ENCODE results near the gene TUBB2B.

TUBB2B gene

DNA sequence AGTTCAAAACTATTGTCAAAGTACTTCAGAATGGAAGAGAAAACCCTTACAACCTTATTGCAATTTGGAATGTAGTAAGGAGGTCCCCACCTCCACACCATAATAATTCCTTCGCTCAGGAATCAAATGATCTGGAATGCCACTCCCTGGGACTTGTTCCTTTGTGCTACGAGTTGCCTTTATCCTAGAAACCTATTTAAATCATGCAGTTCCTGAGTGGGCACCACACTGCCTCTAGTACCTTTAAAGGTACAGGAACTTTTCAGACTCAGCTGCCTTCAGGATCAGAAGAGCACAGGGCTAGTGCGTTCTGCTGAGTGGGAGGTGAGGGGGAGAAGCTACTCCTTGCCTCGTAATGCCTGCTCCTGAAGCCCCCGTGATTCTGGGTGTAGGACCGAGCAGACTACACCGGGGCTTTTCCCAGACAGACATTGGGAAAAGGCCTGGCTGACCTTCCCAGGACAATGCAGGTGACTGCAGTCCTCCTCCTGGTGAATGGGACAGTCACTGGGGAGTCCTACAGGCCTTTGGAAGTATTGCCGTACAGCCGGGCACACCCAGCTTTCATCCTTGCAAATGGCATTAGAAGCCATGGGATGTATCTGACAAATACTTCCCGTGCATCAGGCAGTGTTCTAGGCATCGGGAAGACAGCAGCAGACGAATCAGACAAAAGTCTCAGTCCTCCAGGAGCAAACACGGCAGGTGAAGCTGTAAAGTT lies 11.8 kb upstream of the TUBB2B start:
- no peak overlapping the region for H3K4me3 ChIP-seq (ENCODE audit: low read length)
- TF ChIP-seq, protein P1, sequence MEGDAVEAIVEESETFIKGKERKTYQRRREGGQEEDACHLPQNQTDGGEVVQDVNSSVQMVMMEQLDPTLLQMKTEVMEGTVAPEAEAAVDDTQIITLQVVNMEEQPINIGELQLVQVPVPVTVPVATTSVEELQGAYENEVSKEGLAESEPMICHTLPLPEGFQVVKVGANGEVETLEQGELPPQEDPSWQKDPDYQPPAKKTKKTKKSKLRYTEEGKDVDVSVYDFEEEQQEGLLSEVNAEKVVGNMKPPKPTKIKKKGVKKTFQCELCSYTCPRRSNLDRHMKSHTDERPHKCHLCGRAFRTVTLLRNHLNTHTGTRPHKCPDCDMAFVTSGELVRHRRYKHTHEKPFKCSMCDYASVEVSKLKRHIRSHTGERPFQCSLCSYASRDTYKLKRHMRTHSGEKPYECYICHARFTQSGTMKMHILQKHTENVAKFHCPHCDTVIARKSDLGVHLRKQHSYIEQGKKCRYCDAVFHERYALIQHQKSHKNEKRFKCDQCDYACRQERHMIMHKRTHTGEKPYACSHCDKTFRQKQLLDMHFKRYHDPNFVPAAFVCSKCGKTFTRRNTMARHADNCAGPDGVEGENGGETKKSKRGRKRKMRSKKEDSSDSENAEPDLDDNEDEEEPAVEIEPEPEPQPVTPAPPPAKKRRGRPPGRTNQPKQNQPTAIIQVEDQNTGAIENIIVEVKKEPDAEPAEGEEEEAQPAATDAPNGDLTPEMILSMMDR (conservative IDR thresholded peaks at IDR 0.05; ENCODE audit: low read length): peak; percentile 14; the same call in 1 of the 2 replicates
- no peak for DNase-seq (ENCODE audit: low read depth)

GRCh38 chr6:3237761-3238662 lies 10.6 kb upstream of the TUBB2B start:
- peak; percentile 26 for DNase-seq (ENCODE audit: low read depth)
- no peak overlapping the region for H3K4me3 ChIP-seq (ENCODE audit: low read length)

GRCh38 chr6:3236005-3236404 lies 8.6 kb upstream of the TUBB2B start:
- TF ChIP-seq, protein P1 (conservative IDR thresholded peaks at IDR 0.05; ENCODE audit: low read length): no peak
- H3K4me3 ChIP-seq (ENCODE audit: low read length): no peak overlapping the region
- no peak for DNase-seq (ENCODE audit: low read depth)

More at GRCh38 chr6:3237761-3238662, 10.6 kb upstream of the TUBB2B start:
- TF ChIP-seq, protein P1 (conservative IDR thresholded peaks at IDR 0.05; ENCODE audit: low read length): peak; percentile 33

GRCh38 chr6:3235486-3235885 lies 8.0 kb upstream of the TUBB2B start:
- H3K4me3 ChIP-seq (ENCODE audit: low read length): no peak overlapping the region
- no peak for DNase-seq (ENCODE audit: low read depth)
- TF ChIP-seq, protein P1 (conservative IDR thresholded peaks at IDR 0.05; ENCODE audit: low read length): no peak

GRCh38 chr6:3233904-3234303 lies 6.5 kb upstream of the TUBB2B start:
- no peak for DNase-seq (ENCODE audit: low read depth)
- H3K4me3 ChIP-seq (ENCODE audit: low read length): no peak overlapping the region
- TF ChIP-seq, protein P1 (conservative IDR thresholded peaks at IDR 0.05; ENCODE audit: low read length): no peak

GRCh38 chr6:3233321-3233720 lies 5.9 kb upstream of the TUBB2B start:
- TF ChIP-seq, protein P1 (conservative IDR thresholded peaks at IDR 0.05; ENCODE audit: low read length): no peak

More at GRCh38 chr6:3233321-3233720, 5.9 kb upstream of the TUBB2B start:
- H3K4me3 ChIP-seq (ENCODE audit: low read length): no peak overlapping the region
- no peak for DNase-seq (ENCODE audit: low read depth)

Measured in AG10803 (cell line).